HG03460 (cell line): ENCODE results near the gene CST1.
"Not testable (repeated sequence)": the region's sequence is repeated elsewhere in the genome, so short reads cannot be mapped to it uniquely, and the experiment has no call there.

Experiments used
- ATAC-seq: cut with Tn5 transposase; IDR thresholded peaks from one replicate; pipeline ENCODE4 v1.9.1; 2021; ENCODE audit not compliant: unreplicated experiment

The CST1 gene

GRCh38 chr20:23755131-23755611 lies 4.4 kb upstream of the CST1 start:
- ATAC-seq, result not testable (repeated sequence)

GRCh38 chr20:23754731-23755130 lies 4.0 kb upstream of the CST1 start:
- no peak for ATAC-seq

GRCh38 chr20:23753589-23753988 lies 2.9 kb upstream of the CST1 start:
- no peak for ATAC-seq

GRCh38 chr20:23753194-23753548 lies 2.4 kb upstream of the CST1 start:
- ATAC-seq, result no peak

GRCh38 chr20:23752481-23753193 lies 1.9 kb upstream of the CST1 start:
- ATAC-seq, result no peak

GRCh38 chr20:23752019-23752418 lies 1.3 kb upstream of the CST1 start:
- no peak for ATAC-seq

GRCh38 chr20:23749746-23750145 lies 989 bp downstream of the CST1 start:
- ATAC-seq, result no peak

GRCh38 chr20:23748975-23749374 lies 1.8 kb downstream of the CST1 start:
- ATAC-seq, result not testable (repeated sequence)

GRCh38 chr20:23747551-23747950 lies 3.2 kb downstream of the CST1 start:
- not testable (repeated sequence) for ATAC-seq

GRCh38 chr20:23747092-23747491 lies 3.6 kb downstream of the CST1 start:
- ATAC-seq, result not testable (repeated sequence)

- ATAC-seq, result no peak
Measured at GRCh38 chr20:23746321-23746720, 4.4 kb downstream of the CST1 start.

GRCh38 chr20:23745247-23745646 lies 5.5 kb downstream of the CST1 start:
- ATAC-seq, result no peak

GRCh38 chr20:23744817-23745216 lies 5.9 kb downstream of the CST1 start:
- no peak for ATAC-seq

- not testable (repeated sequence) for ATAC-seq
Measured at GRCh38 chr20:23735391-23735790, 15.3 kb downstream of the CST1 start.

GRCh38 chr20:23734949-23735348 lies 15.8 kb downstream of the CST1 start:
- not testable (repeated sequence) for ATAC-seq

GRCh38 chr20:23734440-23734839 lies 16.3 kb downstream of the CST1 start:
- ATAC-seq, result not testable (repeated sequence)

- ATAC-seq, result no peak
Measured at GRCh38 chr20:23727016-23727415, 23.7 kb downstream of the CST1 start.

- no peak for ATAC-seq
Measured at GRCh38 chr20:23725102-23725501, 25.6 kb downstream of the CST1 start.

GRCh38 chr20:23723659-23724307 lies 27.0 kb downstream of the CST1 start:
- ATAC-seq, result peak; percentile 74

GRCh38 chr20:23722851-23723250 lies 27.9 kb downstream of the CST1 start:
- ATAC-seq, result not testable (repeated sequence)

- ATAC-seq, result no peak
Measured at GRCh38 chr20:23721962-23722361, 28.8 kb downstream of the CST1 start.

GRCh38 chr20:23719351-23719750 lies 31.4 kb downstream of the CST1 start:
- ATAC-seq, result not testable (repeated sequence)
